SW480 (cell line): ENCODE measurements around the gene PTH1R.

Source experiments
- DNase-seq: peaks from one replicate; pipeline ENCODE4 v3.0.0-alpha.2; 2016; ENCODE audit warnings: low spot score

PTH1R gene

DNA sequence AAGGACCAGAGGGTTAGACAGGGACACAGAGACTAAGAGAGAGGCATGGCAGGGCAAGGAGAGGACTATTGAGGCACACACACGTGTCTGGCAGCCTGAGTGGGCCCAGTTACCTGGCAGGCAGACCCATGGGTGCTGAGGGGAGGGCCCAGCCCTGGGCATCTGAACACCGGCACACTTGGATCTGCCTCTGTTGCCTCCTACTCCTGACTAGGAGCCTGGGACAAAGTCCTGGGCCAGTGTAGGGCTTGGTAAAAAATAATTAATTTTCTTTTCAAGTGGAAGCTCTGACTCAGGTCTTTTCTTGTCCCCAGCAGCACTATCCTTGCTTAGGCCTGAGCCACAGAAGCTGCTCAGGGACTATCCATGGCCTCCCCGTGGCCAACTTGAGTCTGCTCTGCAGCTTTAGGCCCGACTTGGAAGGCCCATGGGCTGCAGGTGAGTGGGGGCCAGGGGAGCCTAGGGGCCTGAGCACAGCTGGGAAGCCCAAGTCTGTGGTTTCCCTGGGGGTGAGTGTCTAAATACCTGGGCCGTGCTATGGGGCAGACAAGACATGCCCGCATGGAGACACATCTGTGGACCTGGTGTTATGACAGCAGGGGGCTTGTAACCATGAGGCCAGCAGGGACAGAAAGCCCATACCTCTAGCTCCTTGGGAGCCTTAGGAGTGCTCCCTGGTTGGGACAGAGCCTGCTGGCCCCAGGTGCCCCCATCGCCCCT, at the start of gene PTH1R:
Gene PTH1R, plus strand, starts transcription at position 316 of the 720 bp plus-strand sequence. CDS start 5,839 bp downstream, outside the sequence.
- DNase-seq, result no peak

DNA sequence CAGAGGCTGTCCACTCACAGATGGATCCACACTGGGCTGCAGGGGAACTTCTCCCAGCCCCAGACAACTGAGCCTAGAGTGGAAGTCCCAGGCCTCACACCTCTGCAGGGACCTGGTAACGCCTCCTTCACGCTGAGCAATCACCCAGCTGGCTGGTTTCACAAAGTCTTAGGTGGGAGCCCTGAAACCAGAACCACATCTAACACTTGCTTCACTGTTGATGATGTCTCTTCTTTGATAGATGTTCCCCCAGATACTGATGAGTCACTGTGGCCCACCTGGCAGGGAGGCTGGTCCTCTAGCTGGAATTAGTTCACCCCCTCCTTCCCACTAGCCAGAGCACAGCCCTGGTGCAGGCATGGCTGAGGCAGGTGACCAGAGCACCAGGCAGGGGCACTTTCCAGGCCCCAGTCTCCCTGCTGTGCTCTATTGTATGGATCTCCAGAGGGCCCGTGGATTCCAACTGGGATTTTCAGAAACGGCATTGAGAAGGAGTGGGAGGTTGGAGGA, 47.8 kb upstream of the PTH1R start:
- DNase-seq, result peak; percentile 80

DNA sequence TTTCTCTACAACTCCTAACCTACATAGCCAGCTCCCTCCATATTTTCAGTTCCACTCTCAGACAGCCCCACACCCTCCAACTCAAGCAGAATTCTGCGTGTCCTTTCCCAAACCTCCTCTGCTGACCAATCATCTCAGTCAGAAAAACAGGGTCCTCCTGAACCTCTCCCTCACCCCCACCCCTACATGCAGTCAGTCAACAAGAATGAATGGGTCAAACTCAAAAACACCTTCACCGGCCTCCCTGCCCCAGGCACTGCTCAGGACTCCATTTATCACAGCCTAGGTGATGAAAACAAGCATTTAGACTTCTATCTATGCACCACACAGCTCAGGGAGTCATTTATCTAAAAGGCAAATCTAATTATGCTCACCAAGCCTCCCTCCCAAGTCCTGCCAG, 46.7 kb upstream of the PTH1R start:
- DNase-seq, result no peak

DNA sequence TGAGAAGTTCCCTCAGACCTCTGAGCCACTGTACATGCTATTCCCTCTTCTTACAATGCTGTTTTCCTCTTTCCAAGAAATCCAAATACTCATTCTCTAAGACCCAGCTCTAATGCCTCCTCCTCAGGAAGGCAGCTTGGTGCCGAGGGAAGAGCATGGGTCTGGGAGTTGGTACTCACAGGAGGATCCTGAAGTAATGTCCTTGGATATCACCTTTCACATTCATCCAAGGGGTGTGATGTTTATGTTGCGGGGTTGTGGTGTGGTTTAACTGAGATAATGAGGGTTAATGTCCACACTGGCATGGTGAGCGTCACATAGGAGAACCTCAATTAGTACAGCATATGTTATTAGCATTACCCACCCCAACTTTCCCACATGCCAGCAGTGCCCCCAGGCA, 46.2 kb upstream of the PTH1R start:
- no peak for DNase-seq

DNA sequence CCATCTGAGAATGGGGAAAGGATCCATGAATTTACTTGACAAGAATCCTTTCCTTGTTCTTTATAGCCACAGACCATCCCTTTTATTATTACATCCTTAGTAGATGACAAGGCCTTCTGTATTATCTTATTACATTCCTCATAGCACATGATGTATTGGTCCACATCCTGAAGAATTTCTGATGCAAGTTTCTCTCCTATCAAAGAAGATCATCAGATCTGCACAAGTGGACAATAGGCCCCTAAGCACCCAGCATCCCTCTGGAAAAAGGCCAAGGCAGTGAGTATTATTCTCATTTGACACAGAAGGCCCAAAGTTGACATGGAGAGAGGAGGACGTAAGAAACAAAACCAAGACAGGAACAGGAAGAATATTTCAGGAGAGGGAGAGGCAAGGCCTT, 45.7 kb upstream of the PTH1R start:
- no peak for DNase-seq

DNA sequence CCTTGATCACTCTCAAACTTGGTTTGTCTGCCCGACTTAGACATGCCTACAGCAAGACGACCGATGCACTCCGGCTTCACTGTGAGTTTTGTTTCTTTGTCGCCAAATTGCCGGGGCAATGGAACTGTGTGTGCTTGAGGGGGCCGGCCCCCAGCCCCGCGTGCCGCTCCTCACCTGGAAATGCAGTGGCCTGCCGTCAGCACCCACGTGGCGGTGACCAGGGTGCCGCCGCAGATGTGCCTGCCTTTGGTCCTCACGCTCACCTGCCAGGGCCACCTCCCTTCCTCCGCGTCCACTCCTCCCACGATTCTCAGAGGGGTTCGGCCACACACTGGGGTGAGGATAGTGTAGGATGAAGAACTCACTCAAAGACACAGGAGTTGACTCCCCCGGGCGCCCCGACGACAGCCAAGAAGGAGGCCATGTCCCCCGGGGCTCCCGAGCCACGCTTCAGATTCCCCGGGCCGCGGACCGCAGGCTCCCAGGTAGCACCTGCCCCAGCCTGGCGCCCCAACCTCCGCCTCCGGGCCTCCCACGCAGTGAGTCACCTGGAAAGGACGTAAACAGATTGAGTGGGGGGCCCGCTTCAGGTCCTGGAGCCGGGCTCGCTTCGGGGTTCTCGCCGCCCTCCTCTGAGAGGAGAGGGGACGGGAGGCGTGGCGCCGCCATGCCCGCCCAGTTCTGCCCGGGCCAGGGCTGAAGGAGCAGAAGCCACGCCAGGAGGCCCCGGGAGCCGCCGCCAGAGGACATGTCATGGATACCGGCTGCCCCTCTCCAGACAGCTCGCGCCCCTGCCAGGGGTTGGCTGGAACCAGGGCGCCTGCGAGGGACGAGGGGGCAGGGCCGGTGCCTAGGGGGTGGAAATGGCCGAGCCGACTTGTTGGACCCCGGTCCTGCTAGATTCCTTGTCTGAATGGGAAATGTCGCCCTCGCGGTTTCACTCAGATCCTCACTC, 43.9 kb upstream of the PTH1R start:
- no peak for DNase-seq

DNA sequence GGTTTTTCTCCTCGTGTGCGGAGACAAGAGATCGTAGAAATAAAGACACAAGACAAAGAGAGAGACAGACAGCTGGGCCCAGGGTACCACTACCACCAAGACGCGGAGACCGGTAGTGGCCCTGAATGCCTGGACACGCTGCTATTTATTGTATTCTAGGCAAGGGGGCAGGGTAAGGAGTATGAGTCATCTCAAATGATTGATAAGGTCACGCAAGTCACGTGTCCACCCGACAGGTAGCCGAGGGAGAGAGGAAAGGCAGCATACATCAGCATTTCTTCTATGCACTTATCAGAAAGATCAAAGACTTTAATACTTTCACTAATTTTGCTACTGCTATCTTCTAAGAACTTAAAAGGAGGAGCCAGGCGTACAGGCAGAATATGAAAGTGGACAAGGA, 42.5 kb upstream of the PTH1R start:
- no peak for DNase-seq

DNA sequence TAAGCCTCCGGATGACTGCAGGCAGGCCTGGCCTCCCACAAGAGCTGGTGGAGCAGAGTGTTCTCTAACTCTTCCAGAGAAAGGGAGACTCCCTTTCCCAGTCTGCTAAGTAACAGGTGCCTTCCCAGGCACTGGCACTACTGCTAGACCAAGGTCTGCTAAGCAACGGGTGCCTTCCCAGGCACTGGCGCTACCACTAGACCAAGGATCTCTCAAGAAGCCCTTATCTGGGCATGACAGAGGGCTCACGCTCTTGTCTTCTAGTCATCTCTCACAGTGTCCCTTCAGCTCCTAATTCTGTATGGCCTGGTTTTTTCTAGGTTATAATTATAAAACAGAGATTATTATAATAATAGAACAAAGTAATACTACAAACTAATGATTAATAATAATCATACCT, 42.0 kb upstream of the PTH1R start:
- DNase-seq, result no peak

DNA sequence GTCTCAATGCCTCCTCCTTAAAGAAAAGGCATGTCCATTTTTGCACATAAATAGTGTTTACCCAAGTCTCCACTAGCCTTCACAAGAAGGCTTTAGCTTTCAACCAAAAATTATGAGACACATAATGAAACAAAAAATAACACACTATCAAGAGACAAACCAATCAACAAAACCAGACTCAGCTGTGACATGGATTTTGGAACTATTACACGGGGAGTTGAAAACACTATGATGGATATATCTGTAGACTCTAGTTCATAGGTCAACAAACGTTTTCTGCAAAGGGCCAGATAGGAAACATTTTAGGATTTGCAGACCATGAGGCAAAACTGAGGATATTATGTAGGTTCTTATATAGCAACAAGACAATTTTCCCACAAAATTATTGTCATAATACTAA, 39.2 kb upstream of the PTH1R start:
- no peak for DNase-seq

DNA sequence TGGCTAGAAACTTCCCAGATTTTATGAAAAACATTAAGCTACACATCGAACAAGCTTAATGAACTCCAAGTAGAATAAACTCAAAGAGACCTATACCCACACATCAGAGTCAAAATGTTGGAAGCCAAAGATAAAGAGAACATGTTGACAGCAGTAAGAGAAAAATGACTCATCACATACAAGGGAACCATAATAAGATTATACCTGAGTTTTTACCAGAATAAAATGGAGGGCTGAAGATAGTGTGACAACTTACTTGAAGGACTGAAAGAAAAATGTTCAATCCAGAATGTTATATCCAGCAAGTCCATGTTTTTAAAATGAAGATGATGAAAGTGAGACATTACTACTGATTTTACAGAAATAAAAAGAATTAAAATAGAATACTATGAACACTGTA, 37.0 kb upstream of the PTH1R start:
- DNase-seq, result no peak

DNA sequence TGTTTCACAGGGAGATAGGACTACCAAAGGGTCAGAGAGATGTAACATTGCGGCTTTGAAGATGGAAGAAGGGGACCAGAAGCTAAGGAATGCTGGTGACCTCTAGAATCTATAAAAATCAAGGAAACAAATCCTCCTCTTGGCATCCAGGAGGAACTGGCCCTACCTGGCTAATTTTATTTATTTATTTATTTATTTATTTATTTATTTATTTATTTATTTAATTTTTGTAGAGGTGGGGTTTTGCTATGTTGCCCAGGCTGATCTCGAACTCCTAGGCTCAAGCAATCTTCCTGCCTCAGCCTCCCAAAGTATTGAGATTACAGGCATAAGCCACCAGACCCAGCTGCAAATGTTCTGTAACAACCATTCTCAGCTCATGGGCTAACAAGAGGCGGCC, 34.0 kb upstream of the PTH1R start:
- no peak for DNase-seq

DNA sequence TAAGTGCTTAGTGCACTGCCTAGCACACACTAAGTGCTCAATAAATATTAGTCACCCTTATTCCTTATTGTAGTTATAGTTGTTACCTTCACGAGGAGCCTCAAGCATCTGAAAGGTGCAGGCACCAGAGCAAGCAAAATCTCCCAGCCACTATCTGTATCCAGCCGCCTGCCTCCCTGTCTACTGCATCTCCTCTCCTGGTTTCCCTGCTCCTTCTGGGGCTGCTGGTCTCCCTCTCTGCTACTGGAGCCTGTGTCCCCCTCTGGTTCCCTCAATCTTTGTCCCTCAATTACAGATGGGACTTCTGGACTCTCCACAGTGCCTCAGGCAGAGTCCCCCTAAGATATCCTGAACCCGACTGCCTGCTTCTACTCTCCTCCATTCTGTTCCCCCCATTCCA, 33.1 kb upstream of the PTH1R start:
- no peak for DNase-seq

DNA sequence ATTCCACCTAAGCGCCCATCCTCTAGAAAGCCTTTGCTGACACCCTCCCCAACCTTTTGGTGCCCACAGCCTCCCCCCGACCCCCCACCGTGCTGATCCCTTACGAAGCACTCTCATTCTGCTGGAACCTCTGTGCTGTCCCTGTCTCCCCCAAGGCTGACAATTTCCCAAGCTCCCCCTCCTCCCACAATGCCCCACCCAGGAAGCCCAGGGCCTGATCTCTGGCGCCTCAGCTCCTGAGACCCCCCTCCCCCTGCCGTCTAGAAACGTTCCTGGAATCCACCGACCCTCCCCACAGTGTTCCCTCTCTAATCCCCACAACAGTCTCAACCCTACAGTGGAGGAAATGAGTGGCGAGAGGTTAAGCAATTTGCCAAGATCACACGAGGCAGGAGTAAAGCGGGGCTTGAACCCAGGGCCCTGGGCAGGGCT, 32.6 kb upstream of the PTH1R start:
- no peak for DNase-seq

DNA sequence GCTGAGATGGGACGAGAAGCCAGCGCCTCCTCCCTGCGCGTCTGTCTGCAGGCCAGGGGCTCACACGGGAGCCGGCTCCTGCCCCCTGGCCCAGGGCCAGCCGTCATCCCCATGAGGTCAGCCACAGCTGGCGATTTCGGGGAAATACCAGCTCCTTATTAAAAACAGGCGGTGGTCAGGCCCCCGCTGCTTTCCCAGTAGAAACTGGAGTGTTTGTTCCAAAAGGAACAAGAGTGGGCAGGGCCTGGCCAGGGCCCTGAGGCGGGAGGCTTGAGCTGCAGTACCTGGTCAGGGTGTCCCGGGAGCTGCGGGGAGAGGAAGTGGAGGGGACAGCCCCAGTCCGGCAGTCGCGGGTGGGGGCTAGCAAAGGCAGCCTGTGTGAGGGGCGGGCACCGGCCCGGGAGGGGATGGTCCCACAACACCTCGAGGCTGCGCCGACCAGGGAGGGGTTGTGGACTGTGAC, 32.1 kb upstream of the PTH1R start:
- DNase-seq, result no peak

DNA sequence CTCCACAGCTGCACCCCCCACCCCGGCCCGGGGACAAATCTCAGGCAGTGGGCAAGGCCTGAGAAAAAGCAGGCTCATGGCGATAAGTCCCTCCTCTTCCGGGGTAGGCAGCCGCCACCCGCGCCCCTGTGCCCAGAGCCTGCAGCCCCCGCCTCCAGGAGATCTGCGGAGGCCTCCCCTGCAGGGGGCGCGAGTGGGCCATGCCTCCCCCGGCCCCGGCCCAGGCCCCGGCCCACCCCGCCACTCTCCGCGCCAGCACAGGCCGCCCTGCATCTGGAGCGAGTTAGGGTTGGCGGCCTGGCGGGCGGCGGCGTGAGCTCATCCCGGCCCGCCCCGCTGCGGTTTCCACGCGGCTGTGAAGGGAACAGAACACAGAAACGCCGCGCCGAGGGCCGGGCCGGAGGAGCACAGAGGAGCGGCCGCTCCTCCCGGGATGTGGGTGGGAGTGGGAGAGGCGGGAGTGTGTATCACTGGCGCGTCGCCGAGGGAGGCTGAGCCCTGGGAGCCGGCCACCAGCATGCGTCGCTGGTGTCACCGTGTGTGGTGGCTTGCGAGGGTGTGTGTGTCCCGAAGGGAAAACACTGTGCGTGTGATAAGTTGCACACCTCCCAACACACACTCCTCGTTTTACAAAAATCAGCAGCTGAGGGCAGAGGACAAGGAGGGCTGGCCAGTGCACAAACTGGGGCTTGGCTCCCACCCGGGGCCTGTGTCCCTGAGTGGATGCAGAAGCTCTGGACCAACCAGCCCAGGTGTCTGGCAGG, 31.5 kb upstream of the PTH1R start:
- DNase-seq, result peak; percentile 59

DNA sequence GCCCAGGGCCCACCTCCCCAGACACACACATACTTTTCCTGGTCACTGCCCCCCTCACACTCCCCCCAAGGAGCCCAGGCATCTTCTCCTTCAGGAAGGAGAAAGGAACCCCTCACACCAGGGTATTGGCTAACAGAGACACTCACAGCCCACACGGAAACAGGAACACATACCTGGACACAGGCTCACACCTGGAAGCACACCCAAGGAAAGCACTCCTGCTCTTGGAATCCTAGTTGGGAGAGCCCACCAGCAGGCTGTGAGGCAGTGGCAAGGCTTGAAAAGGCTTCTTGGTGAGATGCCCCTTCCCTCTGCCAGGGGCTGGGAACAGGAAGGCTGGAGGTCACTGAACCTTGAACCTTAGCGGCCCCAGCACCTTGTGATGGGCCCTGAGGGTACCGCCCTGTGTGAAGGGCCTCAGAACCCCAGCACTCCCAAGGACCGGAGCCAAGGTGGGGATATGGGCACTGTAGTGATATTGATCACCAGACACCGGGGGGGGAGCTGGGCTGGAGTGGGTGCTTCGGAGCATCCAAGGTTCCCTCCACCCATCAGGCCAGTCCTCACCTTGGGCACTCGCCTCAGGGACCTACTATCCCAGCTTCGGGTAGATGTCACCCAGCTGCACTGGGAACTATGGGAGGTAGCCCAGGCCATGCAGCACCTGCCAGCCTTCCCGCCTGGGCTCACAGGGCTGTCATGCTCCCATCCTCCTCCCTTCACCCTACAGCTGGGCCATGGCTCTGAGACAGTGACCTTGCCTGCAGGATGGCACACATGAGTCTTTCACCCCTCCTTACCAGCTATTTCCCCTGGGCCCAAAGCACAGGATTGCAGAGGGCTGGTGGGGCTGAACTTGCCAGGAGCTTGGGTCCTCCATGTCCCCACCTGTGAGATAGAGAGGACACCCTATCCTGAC, 30.6 kb upstream of the PTH1R start:
- DNase-seq, result no peak

DNA sequence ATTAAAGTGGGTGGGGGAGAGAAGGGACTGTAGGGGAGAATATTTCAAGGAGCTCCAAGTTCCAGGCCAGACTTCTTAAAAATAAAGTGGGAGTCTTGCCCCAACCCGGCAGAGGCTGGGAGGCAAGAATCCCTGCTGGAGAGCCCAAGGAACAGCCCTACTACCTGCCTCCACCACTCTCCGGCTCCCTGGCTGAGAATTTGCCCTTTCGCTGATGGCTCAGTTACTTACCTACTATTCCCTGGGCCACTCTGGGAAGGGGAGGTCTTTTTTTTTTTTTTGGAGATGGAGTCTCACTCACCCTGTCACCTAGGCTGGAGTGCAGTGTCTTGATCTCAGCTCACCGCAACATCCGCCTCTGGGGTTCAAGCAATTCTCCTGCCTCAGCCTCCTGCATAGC, 29.8 kb upstream of the PTH1R start:
- DNase-seq, result no peak

DNA sequence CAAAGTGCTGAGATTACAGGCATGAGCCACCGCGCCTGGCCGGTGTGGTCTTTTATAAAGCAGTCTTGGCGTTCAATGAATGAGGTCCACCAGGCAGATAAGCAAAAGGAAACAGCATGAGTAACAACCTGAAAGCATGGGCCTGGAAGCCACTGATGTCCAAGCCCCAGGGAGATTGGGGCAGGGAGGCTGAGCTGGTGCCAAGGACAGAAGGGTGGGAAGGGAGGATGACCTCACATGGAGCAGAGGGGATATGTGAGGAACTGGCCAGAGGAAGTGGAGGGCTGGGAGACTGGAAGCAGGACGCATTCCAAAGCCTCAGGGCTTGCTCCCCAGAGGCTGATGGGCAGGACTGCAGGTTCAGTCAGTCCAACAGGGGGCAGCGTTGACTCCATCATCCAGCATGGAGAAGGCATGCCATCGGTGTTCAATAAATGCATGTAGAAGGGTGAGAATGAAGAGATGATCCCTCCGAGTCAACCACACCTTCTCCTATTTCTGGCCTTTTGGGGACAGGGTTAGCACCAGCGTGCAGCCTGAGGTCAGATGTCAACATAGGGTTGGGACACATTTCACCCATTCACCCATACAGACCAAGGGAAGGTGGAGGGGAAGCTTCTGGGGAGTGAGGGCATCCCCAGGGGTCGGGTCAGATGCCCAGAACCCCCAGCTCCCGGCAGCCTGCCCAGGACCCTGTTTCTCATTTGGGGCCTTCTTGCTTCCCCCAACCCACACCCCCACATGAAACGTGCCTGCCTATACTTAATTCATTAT, 29.1 kb upstream of the PTH1R start:
- no peak for DNase-seq

DNA sequence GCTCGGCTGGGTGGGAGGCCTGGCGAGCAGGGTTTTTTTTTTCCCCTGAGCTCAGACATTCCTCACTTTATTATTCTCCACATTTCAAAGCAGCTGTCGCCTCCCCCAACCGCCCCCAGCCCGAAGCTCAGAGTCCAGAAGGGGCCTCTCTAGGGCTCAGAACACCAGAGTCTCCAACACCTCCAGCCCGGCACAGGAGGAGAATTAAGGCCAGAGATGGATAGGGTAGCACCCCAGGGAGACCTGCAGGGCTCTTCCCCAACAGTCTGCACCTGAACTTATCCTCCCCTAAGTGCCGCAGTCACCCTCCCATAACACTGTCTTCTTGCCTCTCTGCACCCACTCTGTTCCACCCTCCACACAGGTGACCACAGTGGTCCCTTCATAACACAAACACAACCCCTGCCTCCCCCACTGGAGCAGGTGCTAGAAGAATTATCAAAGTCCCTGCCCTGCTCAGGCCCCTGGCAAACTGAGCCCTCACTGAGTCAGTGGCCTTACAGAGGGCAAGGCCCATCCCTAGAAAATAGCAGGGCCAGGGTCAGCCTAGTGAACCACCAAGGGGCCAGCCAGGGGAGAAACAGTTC, 28.4 kb upstream of the PTH1R start:
- no peak for DNase-seq
